Endothelial cell of umbilical vein (primary cell): ENCODE measurements around the gene TNIK. TPM values are rescaled to one million over a fixed set of nuclear protein-coding genes. Genes with fewer than 3 reads are reported as not detected.

ENCODE experiments used
- BruUV-seq: library from RNA; stranded (reverse); fragments of 400-500 nt; replicated peaks from 2 replicates; lab custom pipeline; 2021; lab: Mats Ljungman, UMichigan
- CTCF ChIA-PET: fragments of 300-600, 350-600 bp; sonication (Branson Sonifier 250); formaldehyde crosslinking; loops from one replicate; lab custom pipeline; 2021; ENCODE audit warnings: antibody characterized with exemption, inconsistent platforms; lab: Charles Lee
- POLR2A ChIA-PET: fragments of 300-600, 350-600 bp; sonication (Branson Sonifier 250); formaldehyde crosslinking; loops from one replicate; lab custom pipeline; 2021; ENCODE audit warnings: antibody characterized with exemption, inconsistent platforms; lab: Charles Lee
- DNase-seq: peaks from one replicate; pipeline ENCODE4 v3.0.0-alpha.2; 2011; ENCODE audit warnings: low read depth, low spot score
- FAIRE-seq: peaks from 2 replicates; lab custom pipeline; 2011; peaks lifted over from hg19 to GRCh38; lab: Jason Lieb, UNC
- H2AFZ ChIP-seq: 2 replicates; pipeline ENCODE4 v1.6.0; 2012; ENCODE audit warnings: low read depth, low read length, control low read depth, inconsistent platforms
- H3K27ac ChIP-seq: 2 replicates; pipeline ENCODE4 v1.5.1; 2011; ENCODE audit warnings: low read depth, mild to moderate bottlenecking, control low read depth, low read length, moderate library complexity; ENCODE audit not compliant: insufficient read depth
- H3K27me3 ChIP-seq, 2 experiments: 2 replicates each; pipeline versions ENCODE4 v1.6.0 to v1.6.1; 2011; ENCODE audit warnings: low read length in 2 of 2, mixed read lengths in 1 of 2; ENCODE audit not compliant: control insufficient read depth in 2 of 2, insufficient read depth in 2 of 2
- H3K36me3 ChIP-seq, 2 experiments: 2 replicates in 1 of 2; 3 replicates in 1 of 2; pipeline ENCODE4 v1.5.1; 2011; ENCODE audit warnings: low read length in 2 of 2, mild to moderate bottlenecking in 1 of 2, moderate library complexity in 1 of 2; ENCODE audit not compliant: control insufficient read depth in 2 of 2, insufficient read depth in 2 of 2; ENCODE audit errors: extremely low read depth in 1 of 2
- H3K4me1 ChIP-seq: 3 replicates; pipeline ENCODE4 v1.5.1; 2011; ENCODE audit warnings: mild to moderate bottlenecking, low read length; ENCODE audit not compliant: control insufficient read depth, insufficient read depth; ENCODE audit errors: extremely low read depth
- H3K4me2 ChIP-seq: 2 replicates; pipeline ENCODE4 v1.6.1; 2011; ENCODE audit warnings: low read length, control low read depth, mixed read lengths; ENCODE audit not compliant: insufficient read depth
- H3K4me3 ChIP-seq, 3 experiments: fragments of 200-600 bp in 1 of 3; sonication (generic), shearing (Covaris generic) in 1 of 3; replicated peaks in 1 of 3; 2 replicates each; pipeline ENCODE4 v1.5.1; 2011 to 2016; ENCODE audit warnings: control low read depth in 3 of 3, low read length in 3 of 3, mild to moderate bottlenecking in 2 of 3, inconsistent platforms in 1 of 3, low read depth in 1 of 3, moderate library complexity in 1 of 3; ENCODE audit not compliant: insufficient read depth in 1 of 3
- H3K79me2 ChIP-seq: 2 replicates; pipeline ENCODE4 v1.6.0; 2012; ENCODE audit warnings: low read length, inconsistent platforms; ENCODE audit not compliant: control insufficient read depth, insufficient read depth
- H3K9ac ChIP-seq: replicated peaks from 2 replicates; pipeline ENCODE3; 2011; ENCODE audit warnings: low read length, control low read depth; ENCODE audit not compliant: insufficient read depth; ENCODE audit errors: extremely low read depth
- H3K9me1 ChIP-seq: replicated peaks from 3 replicates; pipeline ENCODE4 v1.6.0; 2011; ENCODE audit warnings: mild to moderate bottlenecking, low read length; ENCODE audit not compliant: control insufficient read depth, insufficient read depth; ENCODE audit errors: extremely low read depth
- H3K9me3 ChIP-seq: replicated peaks from 2 replicates; pipeline ENCODE4 v1.5.1; 2012; ENCODE audit warnings: low read length, inconsistent platforms; ENCODE audit not compliant: control insufficient read depth, insufficient read depth
- H4K20me1 ChIP-seq: replicated peaks from 2 replicates; pipeline ENCODE3; 2011; ENCODE audit warnings: mild to moderate bottlenecking, low read length; ENCODE audit not compliant: control insufficient read depth, insufficient read depth; ENCODE audit errors: extremely low read depth
- CTCF ChIP-seq, 2 donors: IDR thresholded peaks; 1 replicate in 1 of 2; 2 replicates in 1 of 2; pipeline ENCODE4 v1.5.1; 2011; ENCODE audit warnings: low read length in 2 of 2, mild to moderate bottlenecking in 2 of 2, moderate library complexity in 2 of 2, control low read depth in 1 of 2, inconsistent platforms in 1 of 2, low read depth in 1 of 2; ENCODE audit not compliant: insufficient read depth in 1 of 2; ENCODE audit errors: extremely low read depth in 1 of 2
- EZH2 ChIP-seq: IDR thresholded peaks from 2 replicates; pipeline ENCODE4 v1.6.1; 2012; ENCODE audit warnings: borderline replicate concordance, low read depth, mild to moderate bottlenecking, moderate library complexity, low read length, inconsistent platforms; ENCODE audit not compliant: severe bottlenecking
- FOS ChIP-seq: IDR thresholded peaks from 2 replicates; pipeline ENCODE4 v1.6.1; 2011; ENCODE audit warnings: mild to moderate bottlenecking, low read length, moderate library complexity, borderline replicate concordance; ENCODE audit not compliant: insufficient read depth
- GATA2 ChIP-seq: IDR thresholded peaks from 2 replicates; pipeline ENCODE4 v1.7.0; 2011; ENCODE audit warnings: low read depth, mild to moderate bottlenecking, moderate library complexity, mixed read lengths, low read length; ENCODE audit not compliant: insufficient read length, insufficient read depth
- JUN ChIP-seq: IDR thresholded peaks from 2 replicates; pipeline ENCODE4 v1.6.1; 2011; ENCODE audit warnings: borderline replicate concordance, low read depth; ENCODE audit not compliant: insufficient read length, insufficient read depth
- MAX ChIP-seq: IDR thresholded peaks from 2 replicates; pipeline ENCODE4 v1.6.1; 2011; ENCODE audit not compliant: insufficient read depth, insufficient read length
- MYC ChIP-seq: IDR thresholded peaks from one replicate; pipeline ENCODE4 v1.6.1; 2011; ENCODE audit warnings: mild to moderate bottlenecking, low read depth, low read length
- POLR2A ChIP-seq: IDR thresholded peaks from 2 replicates; pipeline ENCODE4 v1.6.1; 2012; ENCODE audit warnings: low read depth, mild to moderate bottlenecking, control low read depth, low read length
- POLR2AphosphoS5 ChIP-seq: IDR thresholded peaks from 2 replicates; pipeline ENCODE4 v1.6.1; 2012; ENCODE audit warnings: low read depth, mild to moderate bottlenecking, control low read depth, low read length, moderate library complexity; ENCODE audit not compliant: insufficient read depth
- dilution Hi-C: fragments of 300-500 bp; cut with MboI; formaldehyde crosslinking; loops from one replicate; pipeline ENCODE4 v1.15.0; 2019; ENCODE audit warnings: low sequenced_read_pairs; ENCODE audit not compliant: extremely low pct_ligation_motif_present
- intact Hi-C: fragments of 100-400 bp; cut with micrococcal nuclease; formaldehyde crosslinking; loops from one replicate; pipeline ENCODE4 v1.10.0; 2022
- polyA plus RNA-seq, 4 experiments: library from polyadenylated mRNA; depleted of rRNA in 3 of 4; stranded (reverse) in 3 of 4; unstranded in 1 of 4; fragments of >200 nt; gene quantifications; 2 replicates each; pipeline versions ENCODE4 v1.2.1 to v1.2.3, GENCODE V29; 2011 to 2012; ENCODE audit warnings: missing spikeins in 1 of 4
- total RNA-seq: library from RNA; stranded (reverse); gene quantifications from 2 replicates; pipeline ENCODE4 v1.2.3, GENCODE V29; 2021

Gene TNIK
- total and polyA plus RNA-seq, 2 donors (not counting 3 experiments of a cell fraction or from before 2014, with no cell fraction given): 10.9 to 39.7 TPM

- H3K79me2 ChIP-seq: no peaks in the 10 kb centered on the region
- dilution Hi-C loops: no loop called here
- BruUV-seq: no TSS peak
- no peak overlapping the region for H2AFZ ChIP-seq
- H3K9me3 ChIP-seq: no peaks in the 10 kb centered on the region
- no peak overlapping the region for H3K9ac ChIP-seq
- FAIRE-seq (no peak), DNase-seq (no peak)
- POLR2A ChIA-PET: interaction anchor here (0.7 kb wide), 1 partner anchor 334 kb away, joined by 4 read pairs; no protein-coding TSS in a partner anchor
- TF ChIP-seq GATA2 (no peak), POLR2A (no peak), JUN (no peak), MAX (no peak), MYC (no peak), POLR2AphosphoS5 (no peak), CTCF (IDR thresholded peaks at IDR 0.05; ENCODE audit: extremely low read depth in 1 of 2, insufficient read depth in 1 of 2, low read depth in 1 of 2, low read length in 2 of 2) (no peak), FOS (no peak), EZH2 (no peak)
- H3K27me3 ChIP-seq: no peaks in the 10 kb centered on the region
- no peak overlapping the region for H3K4me3 ChIP-seq
- intact Hi-C loops: no loop called here
- CTCF ChIA-PET: interaction anchor here (0.8 to 2.5 kb wide), 2 partner anchors 32 to 83 kb away, joined by 3 to 15 read pairs; no protein-coding TSS in a partner anchor
- no peaks in the 10 kb centered on the region for H3K36me3 ChIP-seq
- no peaks in the 10 kb centered on the region for H4K20me1 ChIP-seq
- H3K9me1 ChIP-seq: no peaks in the 10 kb centered on the region
- no peak overlapping the region for H3K27ac ChIP-seq
- H3K4me2 ChIP-seq: no peak overlapping the region
- H3K4me1 ChIP-seq: no peaks in the 10 kb centered on the region
Observed at GRCh38 chr3:171044384-171044783, 415.8 kb downstream of the TNIK start.
